HG03432 (cell line): ENCODE results near the gene SREBF2.
"Not testable (repeated sequence)": the region's sequence is repeated elsewhere in the genome, so short reads cannot be mapped to it uniquely, and the experiment has no call there.

Source experiments
- ATAC-seq: cut with Tn5 transposase; IDR thresholded peaks from one replicate; pipeline ENCODE4 v1.9.1; 2021; ENCODE audit warnings: mild to moderate bottlenecking, moderate library complexity; ENCODE audit not compliant: unreplicated experiment

Gene SREBF2

GRCh38 chr22:41939981-41940831 is 107.3 kb downstream of the SREBF2 start:
- peak; percentile 50 for ATAC-seq

- ATAC-seq: peak; percentile 34
These were observed 108.2 kb downstream of the SREBF2 start for GRCh38 chr22:41940832-41941765.

- no peak for ATAC-seq
These were observed 110.8 kb downstream of the SREBF2 start for GRCh38 chr22:41943661-41944209.

GRCh38 chr22:41946629-41947423 is 113.9 kb downstream of the SREBF2 start, which contains the start of gene CENPM:
Gene CENPM (minus strand): TSS chr22:41947152. CDS start chr22:41947076, 76 bp downstream.
- peak; percentile 79 for ATAC-seq

- no peak for ATAC-seq
These were observed 114.6 kb downstream of the SREBF2 start for GRCh38 chr22:41947424-41948080.

GRCh38 chr22:41948142-41948541 is 115.2 kb downstream of the SREBF2 start:
- ATAC-seq: no peak

- not testable (repeated sequence) for ATAC-seq
These were observed 116.0 kb downstream of the SREBF2 start for GRCh38 chr22:41948928-41949296.

- no peak for ATAC-seq
These were observed 116.5 kb downstream of the SREBF2 start for GRCh38 chr22:41949297-41949965.

GRCh38 chr22:41951898-41952474 is 119.1 kb downstream of the SREBF2 start, which contains the start of gene SMIM45:
Gene SMIM45 (plus strand): TSS chr22:41952150.
- no peak for ATAC-seq

GRCh38 chr22:41952713-41953112 is 119.8 kb downstream of the SREBF2 start:
- no peak for ATAC-seq
